ENCODE data around the gene PDS5B.

- TF ChIP-seq, protein P1, sequence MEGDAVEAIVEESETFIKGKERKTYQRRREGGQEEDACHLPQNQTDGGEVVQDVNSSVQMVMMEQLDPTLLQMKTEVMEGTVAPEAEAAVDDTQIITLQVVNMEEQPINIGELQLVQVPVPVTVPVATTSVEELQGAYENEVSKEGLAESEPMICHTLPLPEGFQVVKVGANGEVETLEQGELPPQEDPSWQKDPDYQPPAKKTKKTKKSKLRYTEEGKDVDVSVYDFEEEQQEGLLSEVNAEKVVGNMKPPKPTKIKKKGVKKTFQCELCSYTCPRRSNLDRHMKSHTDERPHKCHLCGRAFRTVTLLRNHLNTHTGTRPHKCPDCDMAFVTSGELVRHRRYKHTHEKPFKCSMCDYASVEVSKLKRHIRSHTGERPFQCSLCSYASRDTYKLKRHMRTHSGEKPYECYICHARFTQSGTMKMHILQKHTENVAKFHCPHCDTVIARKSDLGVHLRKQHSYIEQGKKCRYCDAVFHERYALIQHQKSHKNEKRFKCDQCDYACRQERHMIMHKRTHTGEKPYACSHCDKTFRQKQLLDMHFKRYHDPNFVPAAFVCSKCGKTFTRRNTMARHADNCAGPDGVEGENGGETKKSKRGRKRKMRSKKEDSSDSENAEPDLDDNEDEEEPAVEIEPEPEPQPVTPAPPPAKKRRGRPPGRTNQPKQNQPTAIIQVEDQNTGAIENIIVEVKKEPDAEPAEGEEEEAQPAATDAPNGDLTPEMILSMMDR (IDR thresholded peaks at IDR 0.05): no peak
- no peak for TF ChIP-seq EZH2 (IDR thresholded peaks at IDR 0.05; ENCODE audit: borderline replicate concordance, insufficient read depth, low read depth, low read length, poor library complexity, severe bottlenecking)
Measured at GRCh38 chr13:32538143-32538620, 48.1 kb upstream of the PDS5B start.

Measured in B cell (primary cell).